Epithelial cell of esophagus (primary cell): ENCODE results near the gene TAF10.

ENCODE experiments used
- DNase-seq: peaks from one replicate; pipeline ENCODE4 v3.0.0; 2010; ENCODE audit warnings: low read depth
- H3K4me3 ChIP-seq: 2 replicates; pipeline ENCODE4 v1.5.1; 2011; ENCODE audit warnings: mild to moderate bottlenecking, low read length, control low read depth
- TF ChIP-seq, protein P1 (sequence below): IDR thresholded peaks from 2 replicates; pipeline ENCODE4 v1.5.1; 2011; ENCODE audit warnings: low read depth, mild to moderate bottlenecking, low read length, control low read depth, inconsistent platforms; ENCODE audit not compliant: insufficient read depth; ENCODE audit errors: missing control alignments

The TAF10 gene

GRCh38 chr11:6630632-6631291 is 18.7 kb upstream of the TAF10 start:
- no peak overlapping the region for H3K4me3 ChIP-seq
- TF ChIP-seq, protein P1, sequence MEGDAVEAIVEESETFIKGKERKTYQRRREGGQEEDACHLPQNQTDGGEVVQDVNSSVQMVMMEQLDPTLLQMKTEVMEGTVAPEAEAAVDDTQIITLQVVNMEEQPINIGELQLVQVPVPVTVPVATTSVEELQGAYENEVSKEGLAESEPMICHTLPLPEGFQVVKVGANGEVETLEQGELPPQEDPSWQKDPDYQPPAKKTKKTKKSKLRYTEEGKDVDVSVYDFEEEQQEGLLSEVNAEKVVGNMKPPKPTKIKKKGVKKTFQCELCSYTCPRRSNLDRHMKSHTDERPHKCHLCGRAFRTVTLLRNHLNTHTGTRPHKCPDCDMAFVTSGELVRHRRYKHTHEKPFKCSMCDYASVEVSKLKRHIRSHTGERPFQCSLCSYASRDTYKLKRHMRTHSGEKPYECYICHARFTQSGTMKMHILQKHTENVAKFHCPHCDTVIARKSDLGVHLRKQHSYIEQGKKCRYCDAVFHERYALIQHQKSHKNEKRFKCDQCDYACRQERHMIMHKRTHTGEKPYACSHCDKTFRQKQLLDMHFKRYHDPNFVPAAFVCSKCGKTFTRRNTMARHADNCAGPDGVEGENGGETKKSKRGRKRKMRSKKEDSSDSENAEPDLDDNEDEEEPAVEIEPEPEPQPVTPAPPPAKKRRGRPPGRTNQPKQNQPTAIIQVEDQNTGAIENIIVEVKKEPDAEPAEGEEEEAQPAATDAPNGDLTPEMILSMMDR = no peak
- DNase-seq = no peak

GRCh38 chr11:6629892-6630631 is 18.0 kb upstream of the TAF10 start:
- DNase-seq = peak; percentile 14
- TF ChIP-seq, protein P1 = no peak
- no peak overlapping the region for H3K4me3 ChIP-seq

DNA sequence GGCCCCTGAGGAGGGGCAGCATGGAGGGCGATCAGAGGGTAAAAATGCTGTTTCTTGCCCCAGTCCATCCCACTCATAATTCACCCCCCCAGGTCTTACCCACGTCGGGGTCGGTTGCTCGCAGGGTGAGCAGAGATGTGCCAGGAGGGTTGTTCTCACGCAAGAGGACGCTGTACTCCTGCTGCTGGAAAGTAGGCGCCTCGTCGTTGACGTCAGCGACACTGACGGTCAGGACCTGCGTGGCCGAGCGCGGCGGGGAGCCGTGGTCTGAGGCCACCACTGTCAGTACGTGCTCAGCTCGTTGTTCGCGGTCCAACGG is 17.5 kb upstream of the TAF10 start:
- TF ChIP-seq, protein P1 = no peak
- H3K4me3 ChIP-seq = no peak overlapping the region

GRCh38 chr11:6628526-6628925 is 16.5 kb upstream of the TAF10 start:
- H3K4me3 ChIP-seq = no peak overlapping the region
- DNase-seq = no peak
- TF ChIP-seq, protein P1 = no peak

More for the DNA sequence above, 17.5 kb upstream of the TAF10 start:
- DNase-seq = no peak

GRCh38 chr11:6627762-6628241 is 15.8 kb upstream of the TAF10 start:
- TF ChIP-seq, protein P1 = no peak
- H3K4me3 ChIP-seq = no peak overlapping the region
- DNase-seq = no peak

GRCh38 chr11:6626971-6627761 is 15.2 kb upstream of the TAF10 start:
- H3K4me3 ChIP-seq = no peak overlapping the region
- TF ChIP-seq, protein P1 = no peak
- DNase-seq = no peak
